GF-D8 (cell line): Measurements from ENCODE around the gene HOXA6.
A peak's percentile ranks its signal among the peaks of the same experiment; 100 is the strongest.

Experiments
- DNase-seq: peaks from one replicate; lab custom pipeline; 2025; lab: John Stamatoyannopoulos, UW

The HOXA6 gene

DNA sequence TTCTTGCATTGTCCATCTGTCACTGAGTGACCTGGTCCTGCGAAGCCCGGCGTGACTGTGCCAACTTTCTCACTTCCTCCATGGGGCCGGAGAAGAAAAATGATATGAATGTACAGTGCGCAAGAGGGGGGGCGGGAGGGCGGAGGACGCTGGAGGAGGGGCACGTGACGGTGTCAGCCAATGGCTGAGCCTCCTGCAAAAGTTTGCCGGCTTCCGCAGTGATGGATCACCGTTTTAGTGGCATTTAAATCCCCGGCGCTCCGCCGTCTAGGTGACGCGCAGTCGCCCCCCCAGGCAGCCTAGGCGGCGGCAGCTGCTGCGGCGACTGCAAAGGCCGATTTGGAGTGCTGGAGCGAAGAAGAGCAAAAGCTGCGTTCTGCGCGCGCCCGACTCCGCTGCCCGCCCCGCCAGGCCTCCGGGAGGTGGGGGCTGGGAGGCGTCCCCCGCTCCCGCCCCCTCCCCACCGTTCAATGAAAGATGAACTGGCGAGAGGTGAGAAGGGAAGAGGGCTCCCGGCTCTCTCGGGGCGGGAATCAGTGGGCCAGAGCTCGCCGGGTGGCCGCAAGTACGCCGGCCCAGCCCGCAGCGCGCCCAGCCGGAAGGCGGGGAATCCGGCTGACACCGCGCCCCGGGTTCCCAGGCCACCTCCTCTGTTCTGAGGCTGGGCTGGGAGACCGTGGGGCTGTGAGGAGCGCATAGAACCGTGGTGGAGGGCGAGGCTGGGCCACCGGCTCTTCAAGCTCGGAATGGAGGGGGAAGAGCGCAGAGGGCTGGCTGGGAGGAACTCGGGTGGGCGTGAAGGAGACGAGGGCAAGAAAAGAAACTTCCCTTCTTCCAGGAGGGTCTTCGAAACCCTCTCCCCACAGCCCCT lies 51.4 kb downstream of the HOXA6 start, which contains the start of gene HOXA1:
Gene HOXA1 (minus strand): TSS at position 104 of the 871 bp plus-strand sequence. CDS start 88 bp downstream, at position 16.
- peak; percentile 80 for DNase-seq
